AG08396 (cell line): ENCODE results near the gene SGIP1.

Source experiments
- DNase-seq: peaks from one replicate; pipeline ENCODE4 v3.0.0; 2012; ENCODE audit warnings: low spot score, mixed read lengths

SGIP1 gene

DNA sequence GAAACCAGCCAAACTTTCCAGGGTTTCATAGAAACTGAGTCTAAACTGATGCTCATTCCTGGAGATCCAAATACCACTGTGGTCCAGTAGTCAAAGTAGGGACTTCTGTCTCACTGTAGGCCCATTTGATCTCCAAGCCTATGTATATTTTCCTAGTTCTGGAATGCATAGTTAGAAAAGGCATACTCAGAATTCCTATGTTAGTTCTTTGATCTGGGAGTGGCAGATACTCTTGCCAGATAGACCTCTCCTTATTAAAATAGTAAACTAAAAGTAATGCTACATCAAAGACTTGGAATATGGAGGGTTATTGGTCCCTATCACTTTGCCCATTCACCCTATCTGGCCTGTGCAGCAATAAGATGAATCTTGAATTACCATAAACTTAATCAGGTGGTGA lies 10.4 kb upstream of the SGIP1 start:
- no peak for DNase-seq

DNA sequence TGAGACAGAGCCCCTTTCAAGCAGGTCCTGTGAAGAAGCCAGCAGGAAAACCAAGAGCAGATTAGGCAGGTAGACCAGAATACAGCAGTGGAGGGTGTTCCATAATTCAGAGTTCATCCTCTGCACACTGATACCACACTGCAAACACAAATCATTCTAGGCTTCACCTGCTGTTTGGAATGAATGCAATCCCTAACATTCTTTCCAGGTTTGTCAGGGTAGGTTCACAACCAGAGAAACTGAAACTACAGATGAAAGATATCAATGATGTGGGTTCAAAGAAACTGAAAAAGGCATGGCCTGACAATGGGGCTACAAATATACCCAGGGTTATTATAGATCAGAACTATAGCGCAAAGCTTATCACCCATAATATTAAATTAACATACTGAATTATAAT lies 8.9 kb upstream of the SGIP1 start:
- DNase-seq: no peak

GRCh38 chr1:66526036-66526435 lies 7.9 kb upstream of the SGIP1 start:
- no peak for DNase-seq

- DNase-seq: no peak
Measured at GRCh38 chr1:66526991-66527390, 7.0 kb upstream of the SGIP1 start.

DNA sequence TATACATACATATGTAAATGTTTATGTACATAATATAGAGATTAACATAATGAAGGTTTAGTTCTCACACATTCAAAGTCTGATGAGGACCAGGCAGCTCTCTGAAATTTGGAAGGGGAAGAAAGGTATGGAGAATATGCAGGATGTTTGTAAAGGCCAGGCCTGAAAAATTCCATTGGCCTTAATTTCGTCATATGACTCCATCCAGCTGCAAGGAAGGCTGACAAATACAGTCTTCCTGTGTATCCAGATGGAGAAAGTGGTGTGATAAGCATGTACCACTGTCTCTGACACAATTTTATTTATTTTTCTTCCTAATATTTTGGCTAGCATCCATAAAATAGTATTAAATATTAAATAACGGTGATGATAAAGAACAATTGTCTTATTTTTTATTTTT lies 6.3 kb upstream of the SGIP1 start:
- DNase-seq: peak; percentile 62

- DNase-seq: no peak
Measured at GRCh38 chr1:66528580-66528979, 5.4 kb upstream of the SGIP1 start.

DNA sequence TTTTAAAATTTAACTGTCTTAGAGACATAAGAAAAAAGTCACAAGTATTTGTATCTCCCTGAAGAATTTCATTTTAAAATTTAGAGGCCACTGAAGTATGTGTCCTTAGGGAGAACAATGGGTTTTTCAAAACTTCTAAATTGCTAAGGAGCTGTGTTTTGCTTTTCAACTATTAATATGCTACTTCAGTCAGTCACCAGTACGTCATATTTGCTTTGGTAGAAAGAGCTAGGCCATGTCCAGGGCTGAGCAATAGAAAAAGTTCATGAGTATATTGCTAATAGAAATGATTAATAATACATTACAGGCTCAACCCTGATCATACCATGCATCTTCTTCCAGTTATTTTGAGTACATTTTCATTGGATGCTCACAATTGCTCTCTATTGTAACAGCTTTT lies 1.7 kb upstream of the SGIP1 start:
- no peak for DNase-seq

- peak; percentile 73 for DNase-seq
Measured at GRCh38 chr1:66532798-66533783, 862 bp upstream of the SGIP1 start.

DNA sequence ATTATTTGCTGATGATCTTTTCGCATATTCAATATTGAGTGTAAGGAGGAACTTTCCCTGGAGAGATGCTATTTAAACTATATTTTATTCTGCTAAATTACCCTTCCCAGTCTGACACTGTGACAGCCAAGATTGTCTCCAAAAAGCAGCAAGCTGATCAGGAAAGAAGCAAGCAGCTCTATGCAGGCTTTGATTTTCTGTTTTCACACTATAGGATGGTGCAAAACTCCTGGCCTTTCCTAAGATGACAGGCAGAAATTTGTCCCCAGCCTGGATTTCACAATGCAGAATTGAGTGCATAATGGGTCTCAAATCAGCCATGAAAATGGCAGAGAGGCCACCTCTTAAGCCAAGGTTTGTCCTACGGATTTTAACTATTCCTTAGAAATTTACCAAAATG lies 1.1 kb downstream of the SGIP1 start:
- no peak for DNase-seq

GRCh38 chr1:66535853-66536252 lies 1.9 kb downstream of the SGIP1 start:
- no peak for DNase-seq

DNA sequence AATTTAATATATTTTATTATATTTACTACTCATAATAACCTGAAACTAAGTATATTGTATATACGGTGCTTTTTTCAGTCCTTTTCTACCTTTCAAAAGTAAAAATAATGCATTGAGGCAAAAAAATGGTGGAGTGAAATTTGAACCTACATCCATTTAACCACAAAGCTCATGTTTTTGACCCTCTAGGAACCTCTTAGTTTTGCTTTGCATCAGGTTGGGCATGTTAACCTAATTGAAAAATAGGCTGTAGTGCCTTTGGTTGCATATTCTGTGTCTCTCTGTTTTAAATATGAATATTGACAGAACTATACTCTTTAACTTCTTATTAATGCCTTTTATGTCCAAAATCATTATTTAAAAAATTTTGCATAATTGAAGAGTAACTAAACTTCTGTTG lies 3.8 kb downstream of the SGIP1 start:
- no peak for DNase-seq

DNA sequence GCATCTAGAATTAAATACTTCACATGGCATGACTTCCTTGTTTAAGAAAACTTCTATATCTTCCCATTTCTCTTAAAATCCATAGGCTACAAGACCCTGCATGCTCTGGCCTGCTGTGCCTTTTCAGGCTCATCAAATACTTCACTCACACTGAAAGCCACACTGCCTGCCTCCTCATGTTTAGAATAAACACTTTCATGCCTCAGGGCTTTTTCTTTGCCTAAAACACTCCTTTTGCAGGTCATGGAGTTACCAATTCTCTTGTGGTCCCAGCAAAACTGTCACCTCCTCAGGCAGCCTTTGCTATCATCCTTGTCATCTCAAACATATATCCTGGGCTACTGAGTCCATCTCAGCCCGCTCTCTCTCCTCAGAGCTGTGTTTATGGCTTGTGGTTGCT lies 5.5 kb downstream of the SGIP1 start:
- DNase-seq: no peak

DNA sequence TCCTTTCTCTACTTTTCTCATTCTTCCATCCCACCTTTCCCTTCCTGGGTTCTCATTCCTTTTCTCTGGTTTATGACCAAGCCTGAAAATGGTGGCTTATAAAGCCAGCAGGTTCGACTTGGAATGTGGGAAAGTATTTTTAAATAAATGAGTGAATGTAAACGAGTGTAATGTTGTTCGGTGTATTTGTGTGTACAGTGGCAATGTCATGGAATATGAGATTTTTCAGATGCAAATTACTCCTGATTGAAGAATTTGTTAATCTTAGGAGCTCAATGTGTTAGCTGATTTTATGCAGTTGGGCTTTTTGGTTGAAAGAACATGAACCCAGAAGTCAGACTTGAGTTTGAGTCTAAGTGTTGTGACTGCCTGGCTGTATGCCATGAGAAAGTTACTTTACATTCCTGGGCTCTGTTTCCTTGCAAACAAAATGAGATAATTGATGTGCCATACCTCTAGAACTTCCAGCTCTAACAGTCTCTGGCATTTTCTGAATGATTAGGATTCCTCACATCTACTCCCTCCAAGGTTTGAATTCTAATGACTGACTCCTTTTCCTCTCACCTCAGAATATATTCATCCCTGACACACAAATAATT lies 6.6 kb downstream of the SGIP1 start:
- no peak for DNase-seq

GRCh38 chr1:66542314-66542713 lies 8.4 kb downstream of the SGIP1 start:
- DNase-seq: no peak

- DNase-seq: peak; percentile 23
Measured at GRCh38 chr1:66542811-66543767, 9.1 kb downstream of the SGIP1 start.

GRCh38 chr1:66546047-66546810 lies 12.3 kb downstream of the SGIP1 start:
- DNase-seq: no peak

DNA sequence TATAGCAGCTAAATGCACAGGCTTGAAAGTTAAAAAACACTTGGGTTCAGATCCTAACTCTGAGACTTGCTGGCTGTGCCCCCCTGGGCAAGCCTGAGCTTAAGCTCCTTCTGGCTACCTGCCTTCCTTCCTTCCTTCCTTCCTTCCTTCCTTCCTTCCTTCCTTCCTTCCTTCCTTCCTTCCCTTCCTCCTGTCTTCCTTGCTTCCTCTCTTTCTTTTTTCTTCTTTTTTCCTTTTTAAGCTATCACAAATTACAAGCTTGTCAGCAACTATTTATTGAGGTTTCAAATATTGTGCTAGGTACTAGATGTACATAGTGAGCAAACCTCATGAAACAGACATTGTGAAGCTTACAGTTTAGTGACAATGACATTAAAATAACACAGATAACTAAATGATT lies 15.1 kb downstream of the SGIP1 start:
- DNase-seq: no peak

- DNase-seq: no peak
Measured at GRCh38 chr1:66550243-66550642, 16.3 kb downstream of the SGIP1 start.

DNA sequence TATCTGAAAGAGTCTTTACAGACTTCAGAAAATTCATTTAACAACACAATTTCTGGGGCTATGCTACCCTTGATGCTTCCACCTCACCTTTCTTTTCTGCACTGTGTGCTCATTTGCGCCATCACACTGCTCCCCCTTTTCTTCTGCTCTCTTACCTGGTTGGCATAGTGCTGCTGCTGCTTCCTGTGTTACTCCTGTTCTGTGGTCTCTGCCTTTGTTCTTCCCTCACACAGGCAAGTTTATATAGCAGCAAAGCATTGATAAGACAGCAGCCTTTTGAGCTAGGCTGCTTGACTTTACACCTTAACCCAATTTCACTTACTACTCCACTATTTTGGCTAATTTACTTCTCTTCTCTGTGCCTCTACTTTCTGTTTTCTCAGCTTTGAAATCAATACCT lies 18.3 kb downstream of the SGIP1 start:
- no peak for DNase-seq

- DNase-seq: no peak
Measured at GRCh38 chr1:66552829-66553228, 18.9 kb downstream of the SGIP1 start.

DNA sequence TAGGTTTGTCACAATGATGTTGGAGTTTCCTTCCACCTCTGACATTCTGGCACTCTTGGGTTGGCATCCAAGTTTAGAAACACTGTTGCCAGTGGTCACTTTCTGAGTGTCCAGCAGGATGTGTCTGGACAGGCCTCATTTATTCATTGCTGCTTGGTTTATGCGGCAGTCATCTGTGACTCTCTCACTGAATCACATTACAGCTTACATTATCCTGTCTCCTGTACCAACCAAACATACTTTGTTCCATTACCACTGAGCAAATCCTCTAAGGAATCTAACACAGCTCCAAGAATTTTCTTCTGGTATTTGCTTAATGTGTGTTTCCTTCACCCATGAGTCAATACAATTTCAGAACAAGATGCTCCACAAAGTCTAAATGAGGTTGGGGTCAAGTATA lies 19.9 kb downstream of the SGIP1 start:
- peak; percentile 29 for DNase-seq

GRCh38 chr1:66556161-66556611 lies 22.2 kb downstream of the SGIP1 start:
- no peak for DNase-seq
